Airway epithelial cell (primary cell): ENCODE results near the gene TM7SF3. TPM values are rescaled to one million over a fixed set of nuclear protein-coding genes. Genes with fewer than 3 reads are reported as not detected.

Source experiments
- total RNA-seq: library from RNA; depleted of rRNA; stranded (reverse); fragments of >200 nt; gene quantifications from 2 replicates; pipeline ENCODE4 v1.2.3, GENCODE V29; 2015

The TM7SF3 gene, protein sequence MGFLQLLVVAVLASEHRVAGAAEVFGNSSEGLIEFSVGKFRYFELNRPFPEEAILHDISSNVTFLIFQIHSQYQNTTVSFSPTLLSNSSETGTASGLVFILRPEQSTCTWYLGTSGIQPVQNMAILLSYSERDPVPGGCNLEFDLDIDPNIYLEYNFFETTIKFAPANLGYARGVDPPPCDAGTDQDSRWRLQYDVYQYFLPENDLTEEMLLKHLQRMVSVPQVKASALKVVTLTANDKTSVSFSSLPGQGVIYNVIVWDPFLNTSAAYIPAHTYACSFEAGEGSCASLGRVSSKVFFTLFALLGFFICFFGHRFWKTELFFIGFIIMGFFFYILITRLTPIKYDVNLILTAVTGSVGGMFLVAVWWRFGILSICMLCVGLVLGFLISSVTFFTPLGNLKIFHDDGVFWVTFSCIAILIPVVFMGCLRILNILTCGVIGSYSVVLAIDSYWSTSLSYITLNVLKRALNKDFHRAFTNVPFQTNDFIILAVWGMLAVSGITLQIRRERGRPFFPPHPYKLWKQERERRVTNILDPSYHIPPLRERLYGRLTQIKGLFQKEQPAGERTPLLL
- 142 and 146 TPM in 2 replicates for total RNA-seq

DNA sequence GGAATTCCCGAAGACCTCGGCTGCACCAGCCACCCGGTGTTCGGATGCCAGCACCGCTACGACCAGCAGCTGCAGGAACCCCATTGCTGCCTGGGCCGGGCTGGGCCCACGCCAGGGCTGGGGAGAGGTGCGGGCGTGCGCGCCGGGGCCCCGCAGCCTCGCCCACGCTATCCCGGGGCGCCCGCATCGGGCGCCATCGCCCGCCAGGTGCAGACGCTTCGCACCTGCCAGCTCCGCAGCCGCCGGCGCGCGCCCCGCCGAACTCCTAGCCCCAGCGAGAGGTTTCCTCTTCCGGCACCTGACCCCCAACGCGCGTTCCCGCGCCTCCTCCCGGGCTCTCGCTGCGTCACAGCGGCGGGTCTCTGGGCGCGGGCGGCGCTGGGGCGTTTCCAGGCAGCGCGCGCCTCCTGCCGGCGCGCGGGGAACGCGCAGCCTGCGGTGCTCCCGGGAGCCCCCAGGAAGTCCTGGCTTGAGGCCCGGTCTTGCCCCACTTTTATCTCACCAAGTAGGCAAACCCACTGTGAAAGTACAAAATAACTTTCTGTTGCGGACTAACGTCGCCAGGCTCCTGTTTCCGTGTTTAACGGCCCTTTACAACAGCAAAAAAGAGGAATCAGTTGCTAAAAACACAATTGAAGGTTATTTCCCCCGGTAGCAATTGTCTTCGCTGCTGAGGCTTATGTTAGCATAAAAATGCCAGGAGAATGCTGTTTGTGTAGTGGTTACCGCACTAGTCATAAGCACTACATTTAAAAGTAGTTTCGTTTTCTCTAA, at the start of gene TM7SF3:
TM7SF3 (minus strand) TSS at position 300 of the 774 bp plus-strand sequence; CDS start at position 84, 216 bp downstream.

DNA sequence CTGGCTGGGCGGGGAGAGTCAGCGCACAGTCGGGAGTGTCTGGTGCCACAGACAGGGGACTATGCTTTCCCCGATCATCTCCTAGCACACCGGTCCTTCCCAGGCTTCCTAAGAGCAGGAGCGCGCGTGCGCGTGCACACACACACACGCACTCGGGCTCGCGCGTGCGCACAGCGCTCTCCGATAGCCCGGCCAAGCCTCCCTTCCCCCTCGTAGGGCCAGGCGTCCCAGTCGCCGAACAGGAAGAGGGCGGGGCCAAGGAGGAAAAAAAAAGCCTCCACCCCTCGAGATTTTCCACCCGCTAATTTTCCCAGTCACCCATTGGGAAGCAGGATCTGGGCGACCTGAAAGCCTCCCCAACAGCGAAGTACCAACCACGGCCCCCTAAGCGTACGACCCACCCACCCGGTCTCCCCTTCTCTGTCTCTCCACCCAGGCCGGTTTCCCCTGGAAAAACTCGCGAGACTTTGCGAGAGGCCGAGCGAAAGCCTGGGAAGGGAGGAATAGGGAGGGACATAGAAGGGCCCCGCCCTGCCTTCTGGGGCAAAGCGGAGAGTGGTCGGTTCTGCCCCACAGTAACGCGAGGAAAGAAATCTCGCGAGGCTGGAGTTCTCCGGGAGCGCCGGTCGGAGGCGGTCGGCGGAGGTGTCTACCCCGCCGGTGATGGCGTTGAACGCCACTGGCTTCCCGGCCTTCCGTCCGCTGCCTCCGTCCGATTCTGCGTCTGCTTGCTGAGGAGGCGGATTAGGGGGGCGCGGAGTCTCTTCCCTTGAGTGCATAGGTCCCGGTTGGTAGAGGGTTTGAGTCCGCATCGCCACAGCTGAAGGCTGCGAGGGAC, 76.1 kb downstream of the TM7SF3 start, which contains the start of the genes FGFR1OP2 and INTS13:
FGFR1OP2 (plus strand) TSS at position 608 of the 838 bp plus-strand sequence. CDS start 15,689 bp downstream, outside the sequence.
INTS13 (minus strand) TSS at position 119 of the 838 bp plus-strand sequence. CDS start 1,178 bp downstream, outside the sequence.

Other genes starting within 250 kb of the TM7SF3 start
- 10.9 and 17.1 TPM in 2 replicates for gene ITPR2, start 181.2 kb downstream of the TM7SF3 start, total RNA-seq
- gene INTS13, start 76.4 kb downstream of the TM7SF3 start, total RNA-seq = 43.8 and 48.6 TPM in 2 replicates
- 26.4 and 30.1 TPM in 2 replicates for gene FGFR1OP2, start 75.9 kb downstream of the TM7SF3 start, total RNA-seq
- gene MED21, start 8.2 kb upstream of the TM7SF3 start, total RNA-seq = 48.9 and 50.9 TPM in 2 replicates
- gene C12orf71, start 68.2 kb upstream of the TM7SF3 start, total RNA-seq = not detected in 2 replicates
- 33.6 and 38.9 TPM in 2 replicates for gene STK38L, start 229.9 kb upstream of the TM7SF3 start, total RNA-seq